Kidney epithelial cell (primary cell): ENCODE results near the gene NOP9. TPM values are rescaled to one million over a fixed set of nuclear protein-coding genes. Genes with fewer than 3 reads are reported as not detected.

Source experiments
- DNase-seq: peaks from one replicate; pipeline ENCODE4 v3.0.0-alpha.2; 2010; ENCODE audit warnings: low read depth
- H3K27me3 ChIP-seq: 2 replicates; pipeline ENCODE4 v1.6.0; 2011; ENCODE audit warnings: low read length; ENCODE audit not compliant: control insufficient read depth, insufficient read depth
- H3K36me3 ChIP-seq: 2 replicates; pipeline ENCODE4 v1.5.1; 2011; ENCODE audit warnings: low read length; ENCODE audit not compliant: control insufficient read depth, insufficient read depth
- H3K4me3 ChIP-seq: 2 replicates; pipeline ENCODE4 v1.5.1; 2011; ENCODE audit warnings: low read depth, mild to moderate bottlenecking, control low read depth, low read length
- total RNA-seq: library from RNA; depleted of rRNA; stranded (reverse); fragments of >200 nt; gene quantifications from 2 replicates; pipeline ENCODE4 v1.2.3, GENCODE V29; 2015
- TF ChIP-seq, protein P1 (sequence below): IDR thresholded peaks from 2 replicates; pipeline ENCODE4 v1.5.1; 2011; ENCODE audit warnings: mild to moderate bottlenecking, moderate library complexity, low read length, control low read depth, inconsistent platforms; ENCODE audit not compliant: insufficient read depth, poor library complexity, severe bottlenecking

NOP9 gene
- total RNA-seq, 1 donor from 2014 or later = 28.7 TPM

DNA sequence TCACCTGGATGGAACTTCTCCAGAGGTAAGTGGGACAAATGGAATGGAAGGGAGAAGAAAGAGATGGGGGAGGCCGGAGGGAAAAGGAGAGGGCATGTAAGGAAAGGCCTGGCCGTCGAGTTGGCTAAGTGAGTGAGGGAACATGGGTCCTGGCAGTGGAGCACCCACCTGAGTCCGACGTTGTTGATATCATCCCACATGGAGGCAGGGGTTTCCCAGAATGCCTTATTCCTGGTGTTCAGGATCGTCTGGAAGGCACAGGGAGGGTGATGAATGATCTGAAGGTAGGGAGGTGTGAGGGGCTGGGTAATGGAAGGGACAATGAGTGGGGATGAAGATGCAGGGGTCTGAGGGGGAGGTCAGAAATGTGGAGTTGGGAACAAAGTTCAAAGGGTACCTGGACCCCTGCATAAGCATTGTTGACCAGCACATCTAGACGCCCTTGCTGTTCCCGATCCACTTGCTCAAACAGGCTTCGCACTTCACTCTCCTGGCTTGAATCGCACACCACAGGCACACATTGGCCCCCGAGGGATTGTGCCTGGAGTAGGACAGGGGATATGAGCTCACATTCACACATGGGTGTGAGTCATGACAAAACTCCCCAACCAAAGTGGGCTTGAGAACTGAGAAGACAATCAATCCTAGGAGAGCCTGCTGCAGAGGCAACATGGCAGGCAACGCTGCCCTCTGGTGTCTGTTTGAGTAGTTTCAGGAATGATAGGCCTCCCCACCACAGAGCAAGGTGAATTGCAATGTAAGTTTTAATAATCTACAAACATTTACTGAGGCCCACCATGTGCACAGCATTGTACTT is 3.1 kb upstream of the NOP9 start:
- Histone ChIP-seq H3K36me3 (no peaks in the 10 kb centered on the region), H3K4me3 (no peak overlapping the region), H3K27me3 (no peaks in the 10 kb centered on the region)
- TF ChIP-seq, protein P1, sequence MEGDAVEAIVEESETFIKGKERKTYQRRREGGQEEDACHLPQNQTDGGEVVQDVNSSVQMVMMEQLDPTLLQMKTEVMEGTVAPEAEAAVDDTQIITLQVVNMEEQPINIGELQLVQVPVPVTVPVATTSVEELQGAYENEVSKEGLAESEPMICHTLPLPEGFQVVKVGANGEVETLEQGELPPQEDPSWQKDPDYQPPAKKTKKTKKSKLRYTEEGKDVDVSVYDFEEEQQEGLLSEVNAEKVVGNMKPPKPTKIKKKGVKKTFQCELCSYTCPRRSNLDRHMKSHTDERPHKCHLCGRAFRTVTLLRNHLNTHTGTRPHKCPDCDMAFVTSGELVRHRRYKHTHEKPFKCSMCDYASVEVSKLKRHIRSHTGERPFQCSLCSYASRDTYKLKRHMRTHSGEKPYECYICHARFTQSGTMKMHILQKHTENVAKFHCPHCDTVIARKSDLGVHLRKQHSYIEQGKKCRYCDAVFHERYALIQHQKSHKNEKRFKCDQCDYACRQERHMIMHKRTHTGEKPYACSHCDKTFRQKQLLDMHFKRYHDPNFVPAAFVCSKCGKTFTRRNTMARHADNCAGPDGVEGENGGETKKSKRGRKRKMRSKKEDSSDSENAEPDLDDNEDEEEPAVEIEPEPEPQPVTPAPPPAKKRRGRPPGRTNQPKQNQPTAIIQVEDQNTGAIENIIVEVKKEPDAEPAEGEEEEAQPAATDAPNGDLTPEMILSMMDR = peak; percentile 80
- DNase-seq = peak; percentile 85

DNA sequence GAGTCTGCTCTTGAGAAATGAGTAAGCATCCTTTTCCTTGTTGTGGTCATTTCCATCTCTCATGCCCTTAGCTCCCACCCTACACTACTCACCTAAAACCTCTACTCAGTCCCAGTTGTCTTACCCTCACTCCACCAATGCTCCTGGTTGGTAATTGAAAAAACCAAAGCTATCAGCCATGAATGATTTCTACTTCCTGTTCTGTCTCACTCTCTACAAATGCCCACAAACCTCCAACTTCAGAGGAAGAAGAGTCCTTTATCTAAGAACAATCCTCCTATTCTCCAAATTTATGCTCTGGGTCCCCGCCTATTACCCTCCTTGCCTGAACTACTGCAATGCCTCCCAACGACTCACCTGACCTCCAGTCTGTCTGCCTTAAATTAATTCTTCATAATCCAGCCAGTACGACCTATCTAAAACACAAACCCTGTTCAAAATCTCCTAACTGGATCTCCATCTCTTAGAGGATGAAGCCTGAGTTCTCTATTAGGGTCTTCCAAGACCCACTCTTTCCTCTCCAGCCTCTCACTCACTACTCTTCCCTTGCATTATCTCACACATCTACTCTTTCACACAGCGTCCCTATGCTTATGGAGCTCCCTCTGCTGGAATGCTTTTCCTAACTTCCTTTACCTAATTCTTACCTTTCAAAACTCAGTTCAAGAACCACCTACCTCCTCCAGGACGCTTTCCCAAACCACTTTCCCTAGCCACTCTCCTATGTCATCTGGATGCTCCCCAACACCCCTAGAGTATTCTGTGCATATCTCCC is 2.3 kb upstream of the NOP9 start:
- TF ChIP-seq, protein P1 = peak; percentile 60
- Histone ChIP-seq H3K36me3 (peaks cover 1% of the 10 kb centered on the region), H3K4me3 (no peak overlapping the region), H3K27me3 (no peaks in the 10 kb centered on the region)
- DNase-seq = no peak

DNA sequence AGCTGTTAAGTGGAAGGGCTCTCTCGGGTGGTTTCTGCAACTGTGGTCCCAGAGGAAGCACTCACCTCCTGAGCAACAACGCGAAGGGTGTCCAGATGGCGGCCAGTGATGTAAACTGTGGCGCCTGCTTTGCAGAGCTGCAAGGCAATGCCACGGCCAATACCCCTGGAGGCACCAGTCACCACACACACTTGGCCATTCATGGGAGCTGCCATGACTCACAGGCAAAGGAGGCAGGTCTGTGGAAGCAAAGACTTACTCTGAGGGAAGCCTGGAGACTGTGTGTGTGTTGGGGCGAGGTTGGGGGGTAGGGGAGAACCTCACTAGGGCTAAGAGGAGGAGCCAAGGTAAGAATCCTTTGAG is 777 bp upstream of the NOP9 start:
- DNase-seq = peak; percentile 48
- Histone ChIP-seq H3K27me3 (no peaks in the 10 kb centered on the region), H3K36me3 (peaks cover 1% of the 10 kb centered on the region), H3K4me3 (peak overlapping the region; percentile 94)
- TF ChIP-seq, protein P1 = no peak

DNA sequence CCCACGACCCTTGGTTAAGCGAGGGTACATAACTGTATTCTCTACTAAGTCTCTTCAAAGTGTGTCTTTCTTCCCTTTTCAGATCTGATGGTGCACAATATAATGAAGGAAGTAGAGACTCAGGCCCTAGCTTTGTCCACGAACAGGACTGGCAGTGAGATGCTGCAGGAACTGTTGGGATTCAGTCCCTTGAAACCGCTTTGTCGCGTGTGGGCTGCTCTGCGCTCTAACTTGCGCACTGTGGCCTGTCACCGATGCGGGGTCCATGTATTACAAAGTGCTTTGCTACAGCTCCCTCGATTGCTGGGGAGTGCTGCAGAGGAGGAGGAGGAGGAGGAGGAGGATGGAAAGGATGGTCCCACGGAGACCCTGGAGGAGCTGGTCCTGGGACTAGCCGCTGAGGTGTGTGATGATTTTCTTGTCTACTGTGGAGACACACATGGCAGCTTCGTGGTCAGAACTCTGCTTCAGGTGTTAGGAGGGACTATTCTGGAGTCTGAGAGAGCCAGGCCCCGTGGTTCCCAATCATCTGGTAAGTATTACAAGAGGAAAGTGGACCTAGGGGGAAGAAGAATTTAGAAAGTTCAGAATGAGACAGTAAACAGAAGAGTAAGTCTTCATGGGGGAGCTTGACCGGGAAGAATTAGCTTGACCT is 803 bp downstream of the NOP9 start:
- peaks cover 1% of the 10 kb centered on the region for H3K36me3 ChIP-seq
- no peaks in the 10 kb centered on the region for H3K27me3 ChIP-seq
- peak overlapping the region; percentile 94 for H3K4me3 ChIP-seq
- TF ChIP-seq, protein P1 = no peak
- DNase-seq = no peak

DNA sequence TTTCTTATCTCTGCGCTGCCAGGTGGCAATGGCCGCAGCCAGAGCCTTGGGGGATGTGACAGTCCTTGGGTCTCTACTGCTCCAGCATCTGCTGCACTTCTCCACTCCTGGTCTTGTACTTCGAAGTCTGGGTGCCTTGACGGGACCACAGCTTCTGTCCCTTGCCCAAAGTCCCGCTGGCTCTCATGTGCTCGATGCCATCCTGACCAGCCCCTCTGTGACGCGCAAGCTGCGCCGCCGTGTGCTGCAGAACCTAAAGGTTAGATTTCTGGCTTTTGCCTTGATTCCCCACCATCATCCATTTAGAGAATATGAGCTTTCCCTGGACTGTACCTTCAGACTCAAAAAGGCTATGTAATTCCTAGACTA is 4.4 kb downstream of the NOP9 start:
- H3K36me3 ChIP-seq = peaks cover 1% of the 10 kb centered on the region
- DNase-seq = no peak
- TF ChIP-seq, protein P1 = no peak
- no peaks in the 10 kb centered on the region for H3K27me3 ChIP-seq
- no peak overlapping the region for H3K4me3 ChIP-seq
